ENCODE data around the gene MAS1. TPM values are rescaled to one million over a fixed set of nuclear protein-coding genes. Genes with fewer than 3 reads are reported as not detected.

MAS1 gene
- polyA plus RNA-seq, 1 of the 3 experiments (the other 2 are of a cell fraction): not detected

- no peak for DNase-seq
- Histone ChIP-seq H2AFZ (ENCODE audit: low read depth) (no peak overlapping the region), H3K4me2 (no peak overlapping the region), H3K9me2 (no peaks in the 10 kb centered on the region), H4K20me1 (ENCODE audit: insufficient read depth) (no peaks in the 10 kb centered on the region), H3K9me3 (no peaks in the 10 kb centered on the region), H3K27ac (ENCODE audit: low read depth in 2 of 2, low read length in 1 of 2) (no peak overlapping the region), H3K9ac (no peak overlapping the region), H3K79me2 (ENCODE audit: insufficient read depth) (no peaks in the 10 kb centered on the region), H3K4me1 (ENCODE audit: control insufficient read depth in 1 of 2, insufficient read depth in 2 of 2, low read depth in 1 of 2, low read length in 1 of 2) (no peaks in the 10 kb centered on the region; a peak in 1 of 4 replicates), H3K27me3 (ENCODE audit: insufficient read depth) (no peaks in the 10 kb centered on the region), H3K36me3 (replicated peaks in 1 of 2; ENCODE audit: control insufficient read depth in 1 of 2, insufficient read depth in 2 of 2, low read length in 1 of 2) (no peaks in the 10 kb centered on the region), H3K4me3 (ENCODE audit: low read depth in 2 of 2, low read length in 1 of 2) (no peak overlapping the region), H3F3A (replicated peaks; ENCODE audit: insufficient read depth) (no peaks in the 10 kb centered on the region)
- POLR2A ChIA-PET: no interaction called here
- TF ChIP-seq TAF1 (IDR thresholded peaks at IDR 0.05; ENCODE audit: borderline replicate concordance, low read depth, low read length): no peak
- TF ChIP-seq RCOR1 (IDR thresholded peaks at IDR 0.05; ENCODE audit: low read length): no peak
- no peak for TF ChIP-seq NRF1 (IDR thresholded peaks at IDR 0.05; ENCODE audit: low read depth, low read length)
- TF ChIP-seq EZH2phosphoT487 (IDR thresholded peaks at IDR 0.05; ENCODE audit: borderline replicate concordance, low read depth): no peak
- TF ChIP-seq, protein P1, sequence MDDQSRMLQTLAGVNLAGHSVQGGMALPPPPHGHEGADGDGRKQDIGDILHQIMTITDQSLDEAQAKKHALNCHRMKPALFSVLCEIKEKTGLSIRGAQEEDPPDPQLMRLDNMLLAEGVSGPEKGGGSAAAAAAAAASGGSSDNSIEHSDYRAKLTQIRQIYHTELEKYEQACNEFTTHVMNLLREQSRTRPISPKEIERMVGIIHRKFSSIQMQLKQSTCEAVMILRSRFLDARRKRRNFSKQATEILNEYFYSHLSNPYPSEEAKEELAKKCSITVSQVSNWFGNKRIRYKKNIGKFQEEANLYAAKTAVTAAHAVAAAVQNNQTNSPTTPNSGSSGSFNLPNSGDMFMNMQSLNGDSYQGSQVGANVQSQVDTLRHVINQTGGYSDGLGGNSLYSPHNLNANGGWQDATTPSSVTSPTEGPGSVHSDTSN (IDR thresholded peaks at IDR 0.05): no peak
- no peak for TF ChIP-seq RXRA (IDR thresholded peaks at IDR 0.05; ENCODE audit: borderline replicate concordance, low read depth)
- no peak for TF ChIP-seq RAD21 (IDR thresholded peaks at IDR 0.05; ENCODE audit: low read length)
- TF ChIP-seq USF2 (IDR thresholded peaks at IDR 0.05; ENCODE audit: borderline replicate concordance, low read depth, low read length): no peak
- no peak for TF ChIP-seq FOSL2 (IDR thresholded peaks at IDR 0.05; ENCODE audit: borderline replicate concordance, low read depth)
- no peak for TF ChIP-seq RFX5 (IDR thresholded peaks at IDR 0.05; ENCODE audit: low read length)
- no peak for TF ChIP-seq TCF12 (IDR thresholded peaks at IDR 0.05)
- no peak for TF ChIP-seq YY1 (IDR thresholded peaks at IDR 0.05; ENCODE audit: low read depth)
- TF ChIP-seq REST (IDR thresholded peaks at IDR 0.05; ENCODE audit: low read depth, low read length): no peak
- TF ChIP-seq EP300 (IDR thresholded peaks at IDR 0.05; ENCODE audit: borderline replicate concordance in 1 of 2, low read depth in 1 of 2, low read length in 1 of 2): no peak
- TF ChIP-seq, protein P2, sequence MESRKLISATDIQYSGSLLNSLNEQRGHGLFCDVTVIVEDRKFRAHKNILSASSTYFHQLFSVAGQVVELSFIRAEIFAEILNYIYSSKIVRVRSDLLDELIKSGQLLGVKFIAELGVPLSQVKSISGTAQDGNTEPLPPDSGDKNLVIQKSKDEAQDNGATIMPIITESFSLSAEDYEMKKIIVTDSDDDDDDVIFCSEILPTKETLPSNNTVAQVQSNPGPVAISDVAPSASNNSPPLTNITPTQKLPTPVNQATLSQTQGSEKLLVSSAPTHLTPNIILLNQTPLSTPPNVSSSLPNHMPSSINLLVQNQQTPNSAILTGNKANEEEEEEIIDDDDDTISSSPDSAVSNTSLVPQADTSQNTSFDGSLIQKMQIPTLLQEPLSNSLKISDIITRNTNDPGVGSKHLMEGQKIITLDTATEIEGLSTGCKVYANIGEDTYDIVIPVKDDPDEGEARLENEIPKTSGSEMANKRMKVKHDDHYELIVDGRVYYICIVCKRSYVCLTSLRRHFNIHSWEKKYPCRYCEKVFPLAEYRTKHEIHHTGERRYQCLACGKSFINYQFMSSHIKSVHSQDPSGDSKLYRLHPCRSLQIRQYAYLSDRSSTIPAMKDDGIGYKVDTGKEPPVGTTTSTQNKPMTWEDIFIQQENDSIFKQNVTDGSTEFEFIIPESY (IDR thresholded peaks at IDR 0.05; ENCODE audit: borderline replicate concordance, low read depth): no peak
- no peak for TF ChIP-seq ELF1 (IDR thresholded peaks at IDR 0.05)
- TF ChIP-seq MAX (IDR thresholded peaks at IDR 0.05; ENCODE audit: low read depth): no peak
- CTCF ChIA-PET: interaction anchor here (0.7 kb wide), 1 partner anchor 63 kb away, joined by 3 read pairs; no protein-coding TSS in a partner anchor
- 59% methylated on average over 5 of the region's 5 CpGs for WGBS (ENCODE audit: low lambda C conversion rate)
Measured at GRCh38 chr6:159926542-159927203, 35.9 kb downstream of the MAS1 start.
